Right lobe of liver (tissue), 6 donors: ENCODE data around the gene GLE1. TPM values are rescaled to one million over a fixed set of nuclear protein-coding genes. Genes with fewer than 3 reads are reported as not detected.

ENCODE experiments used
- ATAC-seq, 4 donors: fragments of 200-7000 bp; cut with Tn5 transposase; one replicate each; pipeline ENCODE4 v1.9.1; 2020; ENCODE audit warnings: mild to moderate bottlenecking in 4 of 4, moderate library complexity in 4 of 4
- DNase-seq, 3 donors: peaks; one replicate each; pipeline ENCODE4 v3.0.0-alpha.2; 2020
- H3K27ac ChIP-seq, 3 donors: fragments of 200-600 bp; one replicate each; pipeline ENCODE4 v1.8.0; 2022
- H3K27me3 ChIP-seq, 2 donors: fragments of 200-600 bp; one replicate each; pipeline ENCODE4 v1.8.0; 2022
- H3K36me3 ChIP-seq, 4 donors: fragments of 200-600 bp; sonication (generic) in 1 of 4; one replicate each; pipeline versions ENCODE4 v1.5.1 to v1.8.0; 2017 to 2022; ENCODE audit warnings: control low read depth in 1 of 4
- H3K4me1 ChIP-seq, 4 donors: fragments of 200-600 bp; sonication (generic) in 1 of 4; one replicate each; pipeline versions ENCODE4 v1.5.1 to v1.8.0; 2017 to 2022; ENCODE audit warnings: control low read depth in 1 of 4
- H3K4me3 ChIP-seq, 3 donors: fragments of 200-600 bp; one replicate each; pipeline ENCODE4 v1.8.0; 2022
- H3K9me3 ChIP-seq, 4 donors: fragments of 200-600 bp; sonication (generic) in 1 of 4; one replicate each; pipeline versions ENCODE4 v1.5.1 to v1.8.0; 2017 to 2022; ENCODE audit warnings: control low read depth in 1 of 4
- CTCF ChIP-seq, 4 donors: fragments of 200-600 bp in 3 of 4; fragments of 450-650 bp in 1 of 4; IDR thresholded peaks; one replicate each; pipeline versions ENCODE4 v1.5.1 to v1.8.0; 2016 to 2022; ENCODE audit warnings: antibody characterized with exemption in 4 of 4, mild to moderate bottlenecking in 2 of 4
- POLR2A ChIP-seq: fragments of 450-650 bp; IDR thresholded peaks from one replicate; pipeline ENCODE4 v1.6.1; 2017; ENCODE audit warnings: antibody characterized with exemption, mild to moderate bottlenecking
- WGBS: methylation state at CpG from one replicate; pipeline ENCODE4 v1.1.6; 2018; ENCODE audit warnings: low coverage, low lambda C conversion rate; ENCODE audit not compliant: insufficient coverage; ENCODE audit errors: missing lambda C conversion rate; 5-methylcytosine and 5-hydroxymethylcytosine counted together
- intact Hi-C, 2 donors: fragments of 100-400 bp; cut with DNase I; formaldehyde crosslinking; loops; one replicate each; pipeline versions ENCODE4 v1.11.2 to v1.14.1; 2022
- total RNA-seq, 6 experiments: library from RNA; depleted of rRNA in 2 of 6; stranded (reverse); fragments of >200 nt in 2 of 6; fragmentation: NEBNext Ultra II Directional in 3 of 6; extraction: Animal tissue kit (Norgen Biotek cat#: 25700) in 3 of 6; gene quantifications; one replicate each; pipeline versions ENCODE4 v1.1.0 to v1.2.4, GENCODE V29; 2016 to 2023
- donor health status: DM: no; HTN: yes; CAD: no.
- donor health status: DM: no; HTN: no; CAD: no.
- donor health status: DM: no; HTN: no; CAD: no.
- donor health status: DM: no; HTN: yes; CAD: no.
- donor health status: DM: no; HTN: yes; CAD: no.

The GLE1 gene
- total RNA-seq, 6 experiments from 2014 or later: 10.5 to 15.9 (median 13.2) TPM

GRCh38 chr9:128558431-128559310 lies 54.2 kb downstream of the GLE1 start:
- intact Hi-C loops: no loop called here
- H3K27ac ChIP-seq: peak overlapping the region; percentile 49 to 97 (median 97)
- H3K9me3 ChIP-seq: no peaks in the 10 kb centered on the region
- H3K36me3 ChIP-seq: no peaks in the 10 kb centered on the region
- no peak overlapping the region for H3K4me3 ChIP-seq
- ATAC-seq (peak; percentile 79 to 93 (median 84)), DNase-seq (peak; percentile 85 to 87 (median 86))
- H3K4me1 ChIP-seq: peaks cover 0 to 57% (median 22%) of the 10 kb centered on the region in 4 donors
- no peak for TF ChIP-seq CTCF (IDR thresholded peaks at IDR 0.05)
- no peak for TF ChIP-seq POLR2A
- no peaks in the 10 kb centered on the region for H3K27me3 ChIP-seq
- 0% methylated on average over 11 of the region's 12 CpGs for WGBS

GRCh38 chr9:128565578-128565977 lies 61.1 kb downstream of the GLE1 start:
- intact Hi-C loops: no loop called here
- ATAC-seq: peak; percentile 28 to 71 (median 54)
- Histone ChIP-seq H3K36me3 (peaks cover 0 to 35% (median 19%) of the 10 kb centered on the region in 4 donors), H3K27ac (no peak overlapping the region), H3K4me1 (no peaks in the 10 kb centered on the region), H3K4me3 (no peak overlapping the region), H3K27me3 (no peaks in the 10 kb centered on the region), H3K9me3 (no peaks in the 10 kb centered on the region)
- 97% methylated on average over 3 of the region's 4 CpGs for WGBS
- no peak for DNase-seq
- no peak for TF ChIP-seq CTCF (IDR thresholded peaks at IDR 0.05)

GRCh38 chr9:128568470-128569078 lies 64.1 kb downstream of the GLE1 start:
- TF ChIP-seq CTCF (IDR thresholded peaks at IDR 0.05) (no peak), POLR2A (no peak)
- Histone ChIP-seq H3K27ac (no peak overlapping the region), H3K27me3 (no peaks in the 10 kb centered on the region), H3K36me3 (peaks cover 0 to 49% (median 23%) of the 10 kb centered on the region in 4 donors), H3K9me3 (no peaks in the 10 kb centered on the region), H3K4me1 (no peaks in the 10 kb centered on the region), H3K4me3 (no peak overlapping the region)
- WGBS: 50% methylated on average over 2 of the region's 8 CpGs
- intact Hi-C loops: no loop called here
- ATAC-seq (no peak), DNase-seq (no peak)

GRCh38 chr9:128575469-128575868 lies 71.0 kb downstream of the GLE1 start:
- no peaks in the 10 kb centered on the region for H3K9me3 ChIP-seq
- H3K27ac ChIP-seq: peak overlapping the region in 1 of 3 donors; percentile 10
- no peaks in the 10 kb centered on the region for H3K27me3 ChIP-seq
- intact Hi-C loops: no loop called here
- DNase-seq (no peak), ATAC-seq (peak in 3 of 4 donors; percentile 11 to 42 (median 21))
- WGBS: 20% methylated on average over 1 of the region's 4 CpGs
- H3K36me3 ChIP-seq: peaks cover 0 to 73% (median 47%) of the 10 kb centered on the region in 4 donors
- TF ChIP-seq CTCF (IDR thresholded peaks at IDR 0.05) (no peak), POLR2A (no peak)
- peaks cover 0 to 45% (median 10%) of the 10 kb centered on the region in 4 donors for H3K4me1 ChIP-seq
- no peak overlapping the region for H3K4me3 ChIP-seq
